Fibroblast of mammary gland (primary cell): ENCODE data around the gene DPM2.

Source experiments
- DNase-seq: peaks from one replicate; pipeline ENCODE4 v3.0.0-alpha.2; 2010; ENCODE audit warnings: low read depth
- H3K4me3 ChIP-seq: 2 replicates; pipeline ENCODE4 v1.5.1; 2011; ENCODE audit warnings: low read depth, mild to moderate bottlenecking, low read length, moderate library complexity; ENCODE audit not compliant: control insufficient read depth
- TF ChIP-seq, protein P1 (sequence below): conservative IDR thresholded peaks from 2 replicates; pipeline ENCODE4 v1.5.1; 2011; ENCODE audit warnings: low read depth, low read length, inconsistent platforms; ENCODE audit not compliant: control insufficient read depth, insufficient read depth

DPM2 gene

GRCh38 chr9:127973169-127974000 lies 35.7 kb upstream of the DPM2 start:
- no peak for DNase-seq
- TF ChIP-seq, protein P1, sequence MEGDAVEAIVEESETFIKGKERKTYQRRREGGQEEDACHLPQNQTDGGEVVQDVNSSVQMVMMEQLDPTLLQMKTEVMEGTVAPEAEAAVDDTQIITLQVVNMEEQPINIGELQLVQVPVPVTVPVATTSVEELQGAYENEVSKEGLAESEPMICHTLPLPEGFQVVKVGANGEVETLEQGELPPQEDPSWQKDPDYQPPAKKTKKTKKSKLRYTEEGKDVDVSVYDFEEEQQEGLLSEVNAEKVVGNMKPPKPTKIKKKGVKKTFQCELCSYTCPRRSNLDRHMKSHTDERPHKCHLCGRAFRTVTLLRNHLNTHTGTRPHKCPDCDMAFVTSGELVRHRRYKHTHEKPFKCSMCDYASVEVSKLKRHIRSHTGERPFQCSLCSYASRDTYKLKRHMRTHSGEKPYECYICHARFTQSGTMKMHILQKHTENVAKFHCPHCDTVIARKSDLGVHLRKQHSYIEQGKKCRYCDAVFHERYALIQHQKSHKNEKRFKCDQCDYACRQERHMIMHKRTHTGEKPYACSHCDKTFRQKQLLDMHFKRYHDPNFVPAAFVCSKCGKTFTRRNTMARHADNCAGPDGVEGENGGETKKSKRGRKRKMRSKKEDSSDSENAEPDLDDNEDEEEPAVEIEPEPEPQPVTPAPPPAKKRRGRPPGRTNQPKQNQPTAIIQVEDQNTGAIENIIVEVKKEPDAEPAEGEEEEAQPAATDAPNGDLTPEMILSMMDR, result no peak
- H3K4me3 ChIP-seq, result no peak overlapping the region

GRCh38 chr9:127972236-127972871 lies 34.7 kb upstream of the DPM2 start:
- no peak for DNase-seq
- TF ChIP-seq, protein P1, result no peak
- H3K4me3 ChIP-seq, result no peak overlapping the region

DNA sequence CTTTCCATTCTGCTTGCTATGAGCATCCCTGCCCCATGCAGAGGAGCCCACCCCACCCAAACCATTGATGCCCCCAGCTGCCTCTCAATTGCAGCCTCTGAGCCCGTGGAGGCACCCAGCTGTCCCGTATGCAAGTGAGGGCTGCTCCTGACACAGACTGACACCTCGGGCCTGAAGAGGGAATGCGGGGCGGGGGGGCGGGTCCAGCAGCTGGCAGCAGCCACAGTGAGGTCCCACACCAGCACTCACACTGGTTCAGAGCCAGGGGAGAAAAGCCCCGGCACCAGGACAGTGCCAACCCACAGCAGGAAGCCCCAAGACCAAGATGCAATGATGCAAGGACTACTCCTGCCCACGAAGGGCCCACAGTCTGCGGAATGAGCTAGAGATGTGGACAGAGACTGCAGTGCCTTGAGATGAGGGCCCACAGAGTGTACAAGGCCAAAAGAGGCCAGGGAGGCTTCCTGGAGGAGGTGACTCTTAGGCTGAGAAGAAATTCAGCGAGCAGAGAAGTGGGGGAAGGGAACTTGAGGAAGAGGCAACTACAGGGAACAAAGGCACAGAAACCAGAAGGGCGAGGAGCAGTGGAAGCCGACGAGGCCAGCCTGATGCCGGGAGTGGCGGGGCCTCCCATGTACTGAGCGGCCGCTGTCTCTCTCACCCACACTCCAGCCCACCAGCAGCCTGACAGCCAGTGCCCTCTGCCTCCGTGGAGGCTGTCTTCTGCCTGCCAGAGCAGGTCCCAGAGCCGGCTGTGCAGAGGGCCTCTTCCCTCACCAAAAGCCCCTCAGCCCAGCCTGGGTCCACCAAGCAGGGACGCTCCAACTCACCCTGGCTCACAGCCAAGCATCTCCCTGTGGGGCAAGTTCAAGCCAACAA lies 33.9 kb upstream of the DPM2 start:
- no peak for DNase-seq
- H3K4me3 ChIP-seq, result no peak overlapping the region
- TF ChIP-seq, protein P1, result no peak

DNA sequence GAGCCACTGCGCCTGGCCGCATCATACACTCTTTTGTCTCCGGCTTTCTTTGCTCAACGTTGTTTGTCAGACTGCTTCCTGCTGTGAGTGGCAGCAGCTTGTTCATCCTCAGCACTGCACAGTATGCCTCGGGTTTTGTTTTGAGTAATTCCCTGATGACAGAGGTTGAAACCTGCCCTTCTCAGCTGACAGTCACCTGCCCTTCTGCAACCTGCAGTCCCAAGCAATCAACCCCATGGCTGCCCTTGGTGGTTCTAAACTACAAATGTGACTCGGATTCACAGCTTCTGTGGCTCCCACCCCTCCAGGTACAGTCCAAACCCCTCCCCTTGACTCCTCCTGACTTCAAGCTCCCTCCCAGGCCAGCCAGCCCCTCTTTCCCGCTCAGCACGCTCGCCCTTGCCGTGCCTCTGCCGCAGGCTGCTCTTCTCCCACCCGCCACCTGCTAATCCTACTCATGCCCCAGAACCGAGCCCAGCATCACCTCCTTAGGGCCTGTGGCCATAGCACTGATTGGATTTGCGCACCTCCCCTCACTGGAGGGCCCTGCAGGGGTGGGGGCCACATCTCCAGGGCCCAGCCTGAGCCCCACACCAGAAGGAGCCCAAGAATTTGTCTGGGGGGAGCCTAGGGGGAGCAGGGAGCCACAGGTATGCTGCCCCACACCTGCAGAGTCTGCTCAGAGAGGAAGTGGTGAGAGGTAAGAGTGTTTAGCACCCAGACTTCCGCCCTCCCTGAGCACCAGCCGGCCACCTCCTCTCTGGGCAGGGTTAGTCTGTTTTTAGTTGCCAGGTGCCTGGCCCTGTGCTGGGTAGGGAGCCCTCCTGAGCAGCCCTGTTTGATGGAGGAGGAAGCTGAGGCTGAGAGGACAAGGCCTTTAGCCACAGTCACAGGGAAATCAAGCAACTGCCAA lies 33.0 kb upstream of the DPM2 start:
- DNase-seq, result no peak
- TF ChIP-seq, protein P1, result no peak
- H3K4me3 ChIP-seq, result no peak overlapping the region

DNA sequence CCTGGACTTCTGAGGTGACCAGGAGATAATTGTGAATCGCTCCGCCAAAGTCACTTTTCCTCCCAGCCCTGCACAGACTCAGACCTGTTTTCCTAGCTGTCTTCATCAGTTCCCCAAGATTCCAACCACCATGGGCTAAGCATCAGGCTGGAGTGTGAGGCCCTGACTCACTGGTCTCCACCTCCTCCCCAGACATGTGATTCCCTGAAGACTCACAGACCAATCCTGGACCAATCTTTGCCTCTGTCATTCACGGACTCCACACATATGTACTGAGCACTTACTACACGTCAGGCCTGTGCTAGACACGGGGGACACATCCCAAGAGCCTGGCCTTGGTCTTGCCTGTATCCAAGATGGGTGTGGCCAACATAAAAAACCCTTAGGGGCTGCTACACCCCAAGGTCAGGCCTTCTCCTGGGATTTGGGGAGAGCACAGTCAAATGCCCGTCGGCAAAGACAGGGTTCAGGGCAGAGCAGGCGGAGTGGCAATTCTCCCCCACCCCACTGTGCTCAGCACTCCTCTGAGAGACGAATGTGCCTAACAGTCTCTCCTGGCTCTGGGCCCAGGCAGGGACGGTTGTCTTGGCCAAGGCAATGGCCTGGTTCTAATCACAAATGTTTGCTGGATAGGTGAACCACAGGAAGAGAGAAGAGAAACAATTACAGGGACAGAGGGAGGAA lies 31.2 kb upstream of the DPM2 start:
- peak; percentile 98 for DNase-seq

More for the DNA sequence above, 31.2 kb upstream of the DPM2 start:
- TF ChIP-seq, protein P1, result no peak
- H3K4me3 ChIP-seq, result no peak overlapping the region
